GM15510 (cell line): ENCODE measurements around the gene COA5.

Experiments
- POLR2A ChIP-seq: IDR thresholded peaks from 3 replicates; pipeline ENCODE4 v1.6.1; 2011; ENCODE audit warnings: borderline replicate concordance; ENCODE audit not compliant: insufficient read length; ENCODE audit errors: extremely low read depth

The COA5 gene

GRCh38 chr2:98569197-98569793, 39.0 kb downstream of the COA5 start:
- no peak for TF ChIP-seq POLR2A

GRCh38 chr2:98568161-98568956, 40.0 kb downstream of the COA5 start:
- no peak for TF ChIP-seq POLR2A

GRCh38 chr2:98565941-98566340, 42.4 kb downstream of the COA5 start:
- no peak for TF ChIP-seq POLR2A

DNA sequence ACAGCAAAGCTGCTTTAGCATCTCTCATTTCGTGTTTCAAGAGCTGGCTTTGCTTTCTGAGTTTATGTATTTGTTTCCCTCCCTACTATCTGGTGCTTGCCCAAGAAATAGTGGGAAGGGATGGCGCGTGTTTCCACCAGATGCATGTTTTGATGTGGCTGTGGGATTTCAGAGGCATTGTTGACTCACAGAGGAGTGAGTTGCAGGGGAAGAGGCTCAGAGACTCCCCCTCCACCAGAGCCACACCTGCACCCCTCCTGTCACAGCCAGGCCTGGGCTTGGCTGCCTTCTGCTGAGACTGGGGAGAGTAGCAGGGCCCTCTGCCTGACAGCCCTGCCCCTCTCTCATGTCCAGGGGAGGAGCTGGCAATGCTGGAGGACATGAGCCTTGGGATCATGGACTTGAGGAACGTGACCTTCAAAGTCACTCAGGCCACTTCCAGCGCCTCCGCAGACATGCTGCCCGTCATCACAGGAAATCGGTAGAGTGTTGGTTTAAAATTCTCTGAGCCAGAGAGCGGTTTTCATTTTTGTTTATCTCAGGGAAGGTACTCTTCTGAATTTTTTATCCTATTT, 42.9 kb downstream of the COA5 start:
- no peak for TF ChIP-seq POLR2A

DNA sequence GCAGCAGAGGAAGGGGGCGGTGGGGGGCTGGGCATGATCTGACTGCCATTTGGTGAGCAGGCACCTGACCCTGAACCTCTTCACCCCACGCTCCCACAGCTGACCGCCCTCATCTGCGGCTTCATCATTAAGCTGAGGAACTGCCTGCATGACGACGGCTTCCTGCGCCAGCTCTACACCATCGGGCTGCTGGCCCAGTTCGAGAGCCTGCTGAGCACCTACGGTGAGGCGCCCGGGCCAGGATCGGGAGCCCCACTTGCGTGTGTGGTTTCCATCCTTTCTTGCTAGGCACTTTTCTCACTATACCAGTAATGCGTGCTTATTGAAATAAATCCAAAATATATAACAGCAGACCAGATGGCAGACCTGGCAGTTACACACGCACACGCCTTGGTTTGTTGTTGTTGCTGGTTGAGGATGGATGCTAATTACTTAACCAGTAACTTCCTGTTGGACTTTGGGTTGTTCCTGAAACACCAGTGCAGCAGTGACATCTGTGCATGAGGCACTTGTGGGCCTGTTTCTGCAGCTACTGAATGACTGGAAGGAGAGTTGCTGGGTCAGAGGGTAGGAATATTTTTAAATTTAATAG, 43.7 kb downstream of the COA5 start:
- TF ChIP-seq POLR2A = no peak

- no peak for TF ChIP-seq POLR2A
These were observed 44.9 kb downstream of the COA5 start for GRCh38 chr2:98563394-98563793.

DNA sequence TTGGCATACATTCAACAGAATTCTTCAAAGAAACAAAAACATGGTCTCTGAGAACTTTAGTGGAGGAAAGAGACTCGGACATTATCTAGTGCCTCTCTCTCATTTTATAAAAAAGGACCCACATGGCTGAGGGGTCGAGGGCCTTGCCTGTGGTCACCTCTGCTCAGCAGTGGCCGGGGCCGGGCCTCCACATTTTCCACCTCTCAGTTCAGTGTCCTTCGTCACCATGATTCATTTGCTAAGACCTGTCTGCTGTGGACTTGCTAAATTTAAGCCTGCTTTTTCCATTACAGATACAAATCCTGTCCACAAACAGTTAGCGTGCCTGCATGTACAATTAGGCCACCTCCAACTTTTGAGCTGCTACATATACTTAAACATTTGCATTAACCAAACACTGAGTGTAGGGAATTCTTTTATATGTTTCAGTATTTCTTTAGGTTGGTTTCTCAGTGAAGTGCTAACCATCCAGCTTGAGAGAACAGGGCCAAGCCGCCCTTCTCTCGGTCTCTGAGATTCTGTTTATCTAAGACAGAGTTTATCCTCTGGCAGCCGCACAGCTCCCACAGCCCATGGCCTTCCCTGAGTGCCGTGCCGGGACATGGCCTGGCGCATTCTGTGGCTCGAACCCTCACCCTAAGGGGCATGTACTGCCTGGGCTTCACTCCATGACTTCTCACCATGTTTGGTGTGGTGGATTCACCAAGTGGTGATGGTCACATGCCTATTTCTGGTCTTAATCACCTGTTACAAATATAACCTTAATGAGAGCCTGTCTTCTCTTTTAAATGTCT, 46.2 kb downstream of the COA5 start:
- no peak for TF ChIP-seq POLR2A

DNA sequence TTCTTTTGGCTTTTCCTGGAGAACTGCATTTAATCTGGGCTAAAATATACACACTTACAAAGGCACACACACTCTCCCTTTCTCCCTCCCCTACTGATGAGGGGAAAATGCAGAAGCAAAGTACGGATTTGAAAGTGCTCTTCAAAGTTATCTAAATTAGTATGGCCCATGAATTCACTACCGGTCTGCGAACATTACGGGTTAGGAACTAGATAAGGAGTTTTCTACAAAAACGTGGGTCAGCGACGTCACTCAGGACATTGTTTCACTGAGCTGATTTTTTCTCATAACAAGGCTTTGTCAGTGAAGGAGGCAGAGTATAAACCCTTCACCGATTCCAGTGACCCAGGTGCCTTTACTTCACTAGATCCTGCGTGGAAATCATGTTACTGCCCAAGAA, 47.3 kb downstream of the COA5 start:
- TF ChIP-seq POLR2A = no peak

DNA sequence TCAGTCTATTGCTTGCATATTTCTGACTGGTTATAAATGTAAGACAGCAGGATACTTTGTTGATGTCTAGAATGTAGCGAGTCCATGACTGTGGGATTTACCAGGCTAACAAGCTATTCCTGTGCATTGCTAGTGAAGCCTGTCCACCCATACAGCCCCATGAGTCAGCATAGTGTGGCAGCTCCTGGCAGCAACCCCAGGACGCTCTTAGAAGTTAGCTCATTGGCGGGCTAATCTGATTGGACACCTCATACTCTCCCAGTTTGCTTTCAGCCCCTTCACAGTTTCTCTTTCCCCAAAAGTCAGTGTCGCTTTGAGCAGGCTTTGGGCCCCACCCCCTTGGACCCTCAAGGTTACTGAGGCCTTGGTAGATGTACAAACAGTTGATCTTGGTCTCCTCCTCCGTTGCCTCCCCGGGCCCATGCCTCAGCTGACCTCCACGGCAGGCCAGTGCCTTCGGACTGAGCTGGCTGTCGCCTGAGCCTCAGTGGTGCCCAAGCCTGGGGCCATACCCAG, 48.0 kb downstream of the COA5 start:
- TF ChIP-seq POLR2A = no peak

DNA sequence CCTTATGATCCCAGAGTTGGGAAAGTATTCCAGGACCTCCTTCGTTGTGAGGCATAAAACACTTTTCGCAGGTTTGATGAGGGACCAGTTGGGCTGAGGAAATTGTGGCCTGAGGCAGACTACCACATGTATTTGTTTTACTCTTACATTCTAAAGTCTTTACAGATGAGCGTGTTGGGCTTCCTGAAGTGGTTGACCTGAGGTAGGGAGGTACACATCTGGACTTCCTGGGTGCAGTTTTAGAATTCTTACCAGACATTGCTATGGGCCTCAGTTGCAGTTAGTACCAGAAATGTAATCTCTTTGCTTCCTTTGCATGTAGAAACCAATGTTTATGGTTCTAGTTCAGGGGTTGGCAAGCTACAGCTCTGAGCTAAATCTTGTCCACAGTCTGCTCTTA, 48.7 kb downstream of the COA5 start:
- TF ChIP-seq POLR2A = no peak

DNA sequence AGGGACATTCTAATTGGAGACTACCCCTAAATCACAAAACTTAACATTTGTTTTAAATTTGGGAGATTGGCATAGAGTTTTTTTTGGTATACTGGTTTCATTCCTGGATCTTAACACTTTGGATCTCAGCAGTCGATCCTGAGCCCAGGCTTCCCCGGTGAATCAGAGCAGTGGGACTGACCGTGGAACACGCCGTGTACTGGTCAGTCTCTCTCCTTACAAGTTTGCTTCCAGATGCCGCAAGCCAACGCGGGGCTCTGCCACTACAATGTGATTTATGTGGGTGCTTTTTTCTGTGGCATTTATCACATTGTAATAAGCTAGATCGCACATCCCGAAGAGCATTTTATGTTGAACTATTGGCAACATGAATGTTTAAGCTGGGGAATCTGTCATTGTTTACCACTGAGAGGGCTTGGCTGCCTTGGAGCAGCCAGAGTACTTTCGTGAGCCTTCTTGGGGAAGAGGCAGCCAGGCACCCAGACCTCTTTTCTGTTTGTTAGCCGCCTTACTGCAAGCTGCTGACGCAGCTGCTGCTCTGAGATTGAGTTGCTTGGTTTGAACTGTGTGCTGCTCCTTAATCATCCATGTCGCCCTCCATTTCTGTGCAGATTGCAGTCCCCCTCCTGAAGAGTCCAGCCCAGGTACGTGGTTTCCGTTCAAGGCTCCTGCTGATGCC, 49.3 kb downstream of the COA5 start:
- no peak for TF ChIP-seq POLR2A

DNA sequence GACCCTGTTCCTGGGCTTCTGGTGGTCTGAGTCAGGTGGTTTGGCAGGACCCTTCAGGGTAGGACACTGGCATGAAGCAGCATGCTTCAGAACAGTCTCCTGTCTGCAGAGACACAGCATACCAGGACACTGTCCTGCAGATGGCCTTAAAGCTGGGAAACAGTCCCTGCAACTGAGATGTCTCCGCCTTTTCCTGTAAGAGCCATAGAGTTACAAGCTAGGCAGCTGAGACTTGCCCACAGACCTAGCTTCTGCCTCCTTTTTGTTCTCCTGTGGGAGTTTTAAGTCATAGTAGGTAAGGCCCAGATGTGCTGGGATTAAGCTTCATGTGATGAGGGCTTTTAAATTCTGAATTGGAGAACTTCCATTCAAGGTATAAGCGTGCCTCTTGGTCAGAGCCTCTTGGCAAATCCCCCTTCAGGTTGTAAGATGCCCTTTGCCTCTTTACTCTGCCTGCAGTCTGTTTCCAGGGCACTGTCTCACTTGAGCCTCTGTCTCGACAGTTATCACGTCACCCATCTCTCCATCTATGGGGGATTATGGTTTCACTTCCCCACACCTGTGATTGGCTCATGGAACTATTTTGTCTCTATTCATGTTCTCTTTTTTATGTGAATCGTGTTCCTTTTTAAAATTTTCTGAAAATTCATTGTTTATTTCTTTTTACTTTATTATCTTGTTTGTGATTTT, 51.8 kb downstream of the COA5 start:
- no peak for TF ChIP-seq POLR2A

- no peak for TF ChIP-seq POLR2A
These were observed 52.6 kb downstream of the COA5 start for GRCh38 chr2:98555696-98556095.
